ACC112 (cell line): ENCODE measurements around the gene SULT1A2.
"Not testable (repeated sequence)": the region's sequence is repeated elsewhere in the genome, so short reads cannot be mapped to it uniquely, and the experiment has no call there.

Source experiments
- H2AFZ ChIP-seq: fragments of 200-600 bp; sonication (generic); one replicate; pipeline ENCODE4 v1.6.0; 2017; ENCODE audit warnings: antibody characterized with exemption, low read length; ENCODE audit not compliant: unreplicated experiment
- H3K27ac ChIP-seq: fragments of 200-600 bp; sonication (generic); 2 replicates; pipeline ENCODE4 v1.5.1; 2014; ENCODE audit warnings: low read depth, mild to moderate bottlenecking, antibody characterized with exemption, low read length, moderate library complexity
- H3K27me3 ChIP-seq: fragments of 200-600 bp; sonication (generic); 2 replicates; pipeline ENCODE4 v1.6.1; 2014; ENCODE audit warnings: mild to moderate bottlenecking, antibody characterized with exemption, low read length, moderate library complexity, mixed read lengths; ENCODE audit not compliant: insufficient read depth
- H3K36me3 ChIP-seq: fragments of 200-600 bp; sonication (generic); 2 replicates; pipeline ENCODE4 v1.6.1; 2016; ENCODE audit warnings: mild to moderate bottlenecking, antibody characterized with exemption, low read length, moderate library complexity, mixed read lengths; ENCODE audit not compliant: insufficient read depth
- H3K4me1 ChIP-seq: fragments of 200-600 bp; sonication (generic); one replicate; pipeline ENCODE4 v1.6.1; 2016; ENCODE audit warnings: low read length, mixed read lengths; ENCODE audit not compliant: insufficient read depth, unreplicated experiment, control insufficient read depth
- H3K4me3 ChIP-seq: fragments of 200-600 bp; sonication (generic); 2 replicates; pipeline ENCODE4 v1.5.1; 2014; ENCODE audit warnings: mild to moderate bottlenecking, low read depth, low read length
- H3K79me2 ChIP-seq: fragments of 200-600 bp; sonication (generic); one replicate; pipeline ENCODE4 v1.6.0; 2016; ENCODE audit warnings: low read length; ENCODE audit not compliant: control insufficient read depth, unreplicated experiment, insufficient read depth

SULT1A2 gene

DNA sequence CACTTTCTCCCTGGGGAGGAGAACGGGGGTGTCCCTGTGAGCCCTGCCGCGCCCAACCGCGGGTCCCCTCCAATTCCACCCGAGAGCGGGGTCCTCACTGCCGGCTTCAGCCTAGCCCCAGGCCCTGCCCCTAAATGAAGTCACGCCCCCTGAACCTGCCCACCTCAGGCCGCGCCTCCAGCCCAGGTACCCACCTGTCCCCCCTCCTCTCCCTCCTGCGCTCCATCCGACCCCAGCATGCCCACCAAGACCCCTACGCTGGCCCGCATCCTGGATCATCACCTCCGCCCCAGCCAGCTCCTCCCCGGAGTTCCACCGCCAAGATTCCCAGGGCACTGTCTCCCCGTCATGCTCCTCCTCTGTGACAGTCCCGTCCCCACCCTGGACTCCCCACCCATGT, 4.1 kb upstream of the SULT1A2 start:
- H2AFZ ChIP-seq, H3K27me3 ChIP-seq, H3K27ac ChIP-seq, H3K4me1 ChIP-seq, H3K36me3 ChIP-seq, H3K4me3 ChIP-seq, H3K79me2 ChIP-seq: not testable (repeated sequence)

DNA sequence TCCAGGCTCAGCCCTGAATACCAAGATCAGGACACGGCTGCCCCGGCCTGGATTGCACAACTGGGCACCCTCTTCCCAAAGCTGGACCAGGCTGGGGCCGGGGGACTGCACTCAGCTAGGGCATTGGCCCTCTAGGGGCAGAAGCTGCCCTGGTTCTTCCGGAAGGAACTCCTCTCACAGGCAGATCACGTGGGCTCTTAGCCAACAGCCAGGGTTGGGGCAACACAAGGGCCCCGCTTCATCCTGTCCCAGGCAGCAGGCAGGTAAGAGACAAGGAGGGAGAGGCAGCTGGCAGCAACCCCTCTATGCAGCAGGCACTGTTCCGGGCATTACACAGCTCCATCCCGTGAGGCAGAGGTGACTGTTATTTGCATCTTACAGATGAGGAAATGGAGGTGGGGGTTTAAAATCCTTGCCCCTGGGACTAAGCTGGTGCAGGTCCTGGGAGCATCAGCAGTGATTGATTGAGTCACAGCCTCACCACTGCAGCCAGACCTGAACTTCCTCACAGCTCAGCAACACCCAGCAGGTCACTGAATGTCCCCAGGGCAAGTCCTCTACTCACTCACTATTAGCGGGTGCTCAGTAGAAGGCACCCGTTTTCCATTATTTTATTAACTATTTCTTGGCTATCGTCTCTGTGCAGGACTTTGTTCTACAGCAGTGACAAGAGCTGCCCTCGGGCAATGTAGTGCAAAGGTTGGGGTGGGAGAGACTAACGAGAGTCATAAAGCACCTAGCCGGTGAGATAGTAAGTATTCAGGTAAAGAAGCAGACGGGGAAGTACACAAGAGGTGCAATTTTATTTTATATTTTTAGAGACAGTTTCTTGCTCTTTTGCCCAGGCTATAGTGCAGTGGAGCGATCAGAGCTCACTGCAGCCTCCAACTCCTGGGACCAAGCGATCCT, 2.8 kb upstream of the SULT1A2 start:
- not testable (repeated sequence) for H3K27ac ChIP-seq, H3K4me3 ChIP-seq, H2AFZ ChIP-seq, H3K36me3 ChIP-seq, H3K27me3 ChIP-seq, H3K79me2 ChIP-seq, H3K4me1 ChIP-seq

DNA sequence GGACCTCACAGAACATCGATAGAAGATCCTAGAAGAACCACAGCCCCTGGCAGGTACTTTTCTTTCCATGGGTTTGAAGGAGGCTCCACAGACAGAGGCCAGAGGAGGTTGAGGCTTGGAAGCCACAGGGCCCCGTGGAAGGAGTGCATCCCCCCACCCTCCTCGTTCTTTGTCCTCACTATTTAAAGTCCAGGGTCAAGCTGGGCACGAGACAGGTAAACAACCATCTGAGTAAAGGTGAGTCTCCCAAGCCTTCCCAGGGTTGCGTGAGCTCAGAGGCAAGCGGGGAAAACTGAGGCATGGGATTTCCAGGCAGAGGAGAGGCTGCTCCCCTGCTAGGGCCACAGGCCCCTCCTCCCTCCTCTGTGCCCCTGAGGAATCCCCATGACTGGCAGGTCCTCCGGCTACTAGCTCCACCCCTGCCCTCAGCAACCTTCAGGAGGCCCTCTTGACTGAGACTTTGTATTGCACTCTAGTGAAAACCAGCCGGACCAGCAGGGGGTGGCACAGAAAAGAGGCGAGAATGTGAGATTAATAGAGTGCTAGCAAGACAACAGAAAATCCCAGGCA, 927 bp upstream of the SULT1A2 start:
- Histone ChIP-seq H3K4me3 (no peak overlapping the region), H3K79me2 (no peaks in the 10 kb centered on the region), H2AFZ (no peak overlapping the region), H3K27me3 (no peaks in the 10 kb centered on the region), H3K4me1 (peaks cover 4% of the 10 kb centered on the region), H3K27ac (no peak overlapping the region), H3K36me3 (no peaks in the 10 kb centered on the region)

DNA sequence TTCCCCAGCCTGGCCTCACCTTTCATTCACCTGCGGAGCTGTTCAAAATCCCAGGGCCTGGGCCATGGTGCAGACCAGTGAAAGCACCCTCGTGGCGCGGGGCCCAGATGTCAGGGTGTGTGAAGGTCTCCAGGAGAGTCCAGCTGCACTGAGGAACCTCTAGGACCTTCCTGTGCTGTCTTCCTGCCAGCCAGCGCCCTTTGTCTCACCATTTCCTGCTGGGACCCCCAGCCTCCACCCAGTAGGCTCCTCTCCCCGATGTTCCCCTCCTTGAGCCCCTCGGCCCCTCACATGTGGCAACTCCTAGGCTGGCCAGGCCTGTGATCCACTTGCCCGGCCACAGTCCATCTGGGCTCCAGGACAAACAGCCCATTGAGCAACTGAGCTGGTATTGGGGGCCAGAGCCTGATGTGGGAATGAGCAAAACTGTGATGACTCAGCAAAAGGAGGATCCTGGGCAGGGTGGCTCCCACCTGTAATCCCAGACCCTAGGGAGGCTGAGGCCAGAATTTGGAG, 677 bp downstream of the SULT1A2 start:
- Histone ChIP-seq H3K36me3 (no peaks in the 10 kb centered on the region), H3K27ac (no peak overlapping the region), H3K4me3 (no peak overlapping the region)

DNA sequence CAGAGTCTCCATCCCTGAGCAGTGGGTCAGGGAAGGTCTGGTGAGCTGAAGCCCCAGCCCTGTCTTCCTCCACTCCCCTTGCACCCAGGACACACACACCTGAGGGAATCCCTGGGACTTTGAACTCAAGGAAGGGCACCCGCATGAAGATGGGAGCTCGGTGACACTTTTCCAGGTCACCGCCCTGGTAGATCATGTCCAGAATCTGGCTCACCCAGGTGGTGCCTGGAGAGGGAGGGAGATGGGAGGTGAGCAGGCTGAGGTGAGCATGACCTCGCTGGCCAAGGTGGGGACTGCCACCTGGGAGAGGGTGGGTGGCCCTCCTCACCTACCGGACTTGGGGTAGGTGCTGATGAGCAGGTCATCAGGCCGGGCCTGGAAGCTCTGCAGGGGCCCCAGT, 1.4 kb downstream of the SULT1A2 start:
- not testable (repeated sequence) for H2AFZ ChIP-seq, H3K79me2 ChIP-seq, H3K27ac ChIP-seq, H3K27me3 ChIP-seq, H3K36me3 ChIP-seq, H3K4me1 ChIP-seq, H3K4me3 ChIP-seq

More for the DNA sequence above, 677 bp downstream of the SULT1A2 start:
- Histone ChIP-seq H3K27me3 (no peaks in the 10 kb centered on the region), H3K79me2 (no peaks in the 10 kb centered on the region), H3K4me1 (peaks cover 4% of the 10 kb centered on the region), H2AFZ (no peak overlapping the region)

DNA sequence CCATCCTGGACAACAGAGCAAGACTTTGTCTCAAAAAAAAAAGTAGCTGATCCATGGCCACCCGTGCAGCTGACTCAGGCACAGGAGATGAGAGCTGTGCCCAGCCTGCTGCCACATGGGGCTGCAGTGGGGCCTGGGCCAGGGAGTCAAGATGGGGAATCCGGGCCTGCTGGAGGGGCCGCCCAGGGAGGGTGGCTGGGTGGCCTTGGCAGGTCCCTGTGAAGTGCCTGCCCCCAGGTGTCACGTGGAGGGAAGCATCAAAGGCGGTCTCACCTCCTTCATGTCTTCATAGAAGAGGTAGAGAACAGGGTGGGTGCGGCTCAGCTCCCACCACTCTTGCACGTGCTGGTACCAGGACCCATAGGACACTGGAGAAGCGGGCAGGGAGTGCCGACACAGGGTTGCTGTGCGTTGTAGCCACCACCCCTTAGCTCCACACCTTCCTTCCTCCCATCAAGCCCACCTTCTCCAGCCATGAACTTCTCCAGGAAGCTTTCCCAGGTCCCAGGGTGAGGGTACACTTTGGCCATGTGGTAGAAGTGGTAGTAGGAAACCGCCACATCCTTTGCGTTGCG, 3.8 kb downstream of the SULT1A2 start:
- H3K27me3 ChIP-seq: no peaks in the 10 kb centered on the region
- no peaks in the 10 kb centered on the region for H3K36me3 ChIP-seq
- peaks cover 4% of the 10 kb centered on the region for H3K4me1 ChIP-seq
- no peaks in the 10 kb centered on the region for H3K79me2 ChIP-seq
- H3K4me3 ChIP-seq: no peak overlapping the region
- H2AFZ ChIP-seq: no peak overlapping the region
- no peak overlapping the region for H3K27ac ChIP-seq

DNA sequence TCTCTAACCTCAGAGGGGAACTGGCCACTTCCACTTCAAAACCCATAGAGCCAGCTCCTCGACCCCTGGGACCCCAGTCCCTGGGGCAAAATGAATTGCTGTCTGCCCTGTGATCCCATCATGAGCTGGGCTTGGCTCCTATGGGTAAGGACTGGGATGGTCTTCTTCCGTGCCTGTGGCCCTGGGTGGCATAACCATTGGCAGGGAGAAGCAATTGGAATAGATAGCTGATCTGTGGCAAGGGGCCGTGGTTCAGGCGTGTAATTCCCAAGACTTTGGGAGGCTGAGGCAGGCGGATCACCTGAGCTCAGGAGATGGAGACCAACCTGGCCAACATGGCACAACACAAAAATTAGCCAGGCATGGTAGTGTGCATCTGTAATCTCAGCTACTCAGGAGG, 4.3 kb downstream of the SULT1A2 start:
- peaks cover 4% of the 10 kb centered on the region for H3K4me1 ChIP-seq
- H3K79me2 ChIP-seq: no peaks in the 10 kb centered on the region
- H3K27me3 ChIP-seq: no peaks in the 10 kb centered on the region
- H3K27ac ChIP-seq: no peak overlapping the region
- no peaks in the 10 kb centered on the region for H3K36me3 ChIP-seq
- no peak overlapping the region for H3K4me3 ChIP-seq
- no peak overlapping the region for H2AFZ ChIP-seq

DNA sequence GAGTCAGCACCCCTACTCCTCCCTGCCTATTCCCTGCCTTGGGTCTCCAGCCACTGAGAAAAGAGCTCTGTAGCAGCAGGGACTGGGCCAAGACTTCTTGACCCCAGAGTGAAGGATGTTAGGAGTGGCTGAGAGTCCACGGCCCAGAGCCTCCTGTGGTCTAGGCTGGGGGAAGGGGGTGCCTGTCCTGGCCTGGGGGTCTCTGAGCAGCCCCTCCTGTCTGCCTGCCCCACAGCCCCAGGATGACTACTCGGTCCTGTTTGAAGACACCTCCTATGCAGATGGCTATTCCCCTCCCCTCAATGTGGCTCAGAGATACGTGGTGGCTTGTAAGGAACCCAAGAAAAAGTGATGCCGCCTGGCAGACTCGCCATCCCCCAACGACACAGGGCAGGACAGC, 5.5 kb downstream of the SULT1A2 start:
- H3K79me2 ChIP-seq: no peaks in the 10 kb centered on the region
- H3K4me1 ChIP-seq: no peaks in the 10 kb centered on the region
- H3K4me3 ChIP-seq: no peak overlapping the region
- H3K36me3 ChIP-seq: no peaks in the 10 kb centered on the region
- H2AFZ ChIP-seq: no peak overlapping the region
- H3K27me3 ChIP-seq: no peaks in the 10 kb centered on the region
- H3K27ac ChIP-seq: no peak overlapping the region

DNA sequence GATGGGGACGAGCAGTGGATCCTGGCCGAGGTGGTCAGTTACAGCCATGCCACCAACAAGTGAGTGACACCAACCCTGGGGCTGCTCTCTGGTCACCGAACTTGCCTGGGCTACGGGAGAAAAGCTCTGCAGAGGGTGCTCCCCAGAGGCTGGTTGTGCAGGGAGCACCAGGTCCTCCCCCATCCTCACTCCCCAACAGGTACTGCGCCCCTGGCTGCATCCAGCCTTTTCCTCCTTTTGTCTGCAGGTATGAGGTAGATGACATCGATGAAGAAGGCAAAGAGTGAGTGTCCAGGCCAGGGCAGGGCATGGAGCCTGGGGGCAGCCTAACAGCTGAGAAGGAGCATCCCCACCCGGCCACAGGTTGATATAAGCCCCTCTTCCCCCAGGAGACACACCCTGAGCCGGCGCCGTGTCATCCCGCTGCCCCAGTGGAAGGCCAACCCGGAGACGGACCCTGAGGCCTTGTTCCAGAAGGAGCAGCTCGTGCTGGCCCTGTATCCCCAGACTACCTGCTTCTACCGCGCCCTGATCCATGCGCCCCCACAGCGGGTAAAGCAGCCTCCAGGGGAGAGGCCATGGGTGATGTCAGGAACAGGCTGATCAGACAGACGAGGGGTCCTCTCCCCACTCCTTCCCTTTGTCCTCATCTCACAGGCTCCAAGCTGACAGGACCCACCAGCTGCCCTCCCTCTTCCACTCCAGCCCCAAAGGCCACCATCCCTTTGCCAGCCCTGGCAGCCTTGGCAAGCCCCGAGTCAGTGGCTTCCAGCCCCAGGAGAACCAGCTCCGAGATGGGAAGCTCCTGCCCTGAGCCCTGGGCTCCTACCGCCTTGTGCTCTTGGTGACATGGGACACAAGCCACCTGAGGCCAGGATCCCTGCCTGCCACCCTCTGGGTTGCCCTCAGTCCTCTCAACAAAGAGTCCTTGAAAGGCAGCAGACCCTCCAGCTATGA, 6.2 kb downstream of the SULT1A2 start:
- Histone ChIP-seq H3K36me3 (no peaks in the 10 kb centered on the region), H3K4me3 (no peak overlapping the region), H3K79me2 (no peaks in the 10 kb centered on the region), H2AFZ (no peak overlapping the region), H3K27me3 (no peaks in the 10 kb centered on the region), H3K4me1 (no peaks in the 10 kb centered on the region), H3K27ac (no peak overlapping the region)

DNA sequence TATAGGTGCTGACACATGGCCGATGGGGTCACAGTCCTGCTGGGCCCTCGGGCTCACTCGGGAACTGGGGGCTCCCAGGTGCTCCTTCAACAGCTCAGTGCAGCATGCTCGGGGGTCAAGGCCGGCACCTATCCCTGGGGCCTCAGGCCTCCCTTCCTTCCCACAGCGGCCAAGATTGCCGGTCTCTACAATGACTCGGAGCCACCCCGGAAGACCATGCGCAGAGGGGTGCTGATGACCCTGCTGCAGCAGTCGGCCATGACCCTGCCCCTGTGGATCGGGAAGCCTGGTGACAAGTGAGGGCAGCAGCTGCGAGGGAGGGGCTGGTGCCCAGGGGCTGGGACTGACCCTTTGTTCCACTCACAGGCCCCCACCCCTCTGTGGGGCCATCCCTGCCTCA, 6.9 kb downstream of the SULT1A2 start:
- Histone ChIP-seq H3K27ac (no peak overlapping the region), H2AFZ (no peak overlapping the region), H3K4me1 (no peaks in the 10 kb centered on the region), H3K36me3 (no peaks in the 10 kb centered on the region), H3K79me2 (no peaks in the 10 kb centered on the region), H3K27me3 (no peaks in the 10 kb centered on the region), H3K4me3 (no peak overlapping the region)
